ENCODE measurements around the gene TEAD2.

Gene TEAD2

DNA sequence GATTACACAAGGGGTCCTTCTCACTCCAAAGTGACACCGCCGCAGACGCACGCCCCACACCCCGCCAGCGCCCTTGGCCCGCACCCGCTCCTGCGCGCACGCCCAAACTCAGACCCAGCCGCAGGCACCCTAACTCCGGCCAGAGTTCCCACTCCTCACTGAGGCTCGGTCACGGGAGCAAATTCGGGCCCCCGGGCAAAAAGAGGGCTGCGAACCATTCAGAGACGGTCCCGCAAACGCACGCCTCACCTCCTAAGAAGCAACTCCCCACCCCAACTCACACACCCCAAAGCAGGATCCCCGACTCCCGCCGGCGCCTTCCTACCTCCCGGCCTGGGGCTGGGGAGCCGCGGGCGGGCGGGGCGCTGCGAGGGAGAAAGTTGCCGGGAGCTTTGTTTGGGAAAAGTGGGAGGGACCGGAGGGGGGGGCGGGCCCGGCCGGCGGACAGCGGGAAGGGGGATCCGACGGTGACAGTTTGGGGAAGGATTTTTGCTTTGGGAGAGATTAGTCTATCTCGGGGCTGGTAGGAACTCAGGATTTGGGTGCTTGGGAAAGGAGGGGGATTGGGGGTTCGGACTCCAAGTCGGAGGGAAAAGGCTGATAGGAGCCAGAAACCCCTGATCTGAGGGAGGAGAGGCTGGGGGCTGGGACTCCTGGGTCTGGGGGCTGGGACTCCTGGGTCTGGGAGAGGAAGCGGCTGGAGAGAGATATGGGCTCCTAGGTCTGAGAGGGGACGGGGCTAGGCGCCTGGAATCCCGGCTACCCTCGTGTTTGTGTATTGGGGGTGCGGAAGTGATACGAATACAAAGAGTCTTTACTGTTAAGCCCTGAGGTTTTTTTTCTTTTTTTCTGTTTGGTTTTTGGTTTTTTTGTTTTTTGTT lies at the start of gene TEAD2:
Gene TEAD2, minus strand, starts transcription at position 369 of the 881 bp plus-strand sequence. CDS start 2,341 bp downstream, outside the sequence.
- DNase-seq (ENCODE audit: low read depth in 2 of 3, low spot score in 1 of 3): no peak

DNA sequence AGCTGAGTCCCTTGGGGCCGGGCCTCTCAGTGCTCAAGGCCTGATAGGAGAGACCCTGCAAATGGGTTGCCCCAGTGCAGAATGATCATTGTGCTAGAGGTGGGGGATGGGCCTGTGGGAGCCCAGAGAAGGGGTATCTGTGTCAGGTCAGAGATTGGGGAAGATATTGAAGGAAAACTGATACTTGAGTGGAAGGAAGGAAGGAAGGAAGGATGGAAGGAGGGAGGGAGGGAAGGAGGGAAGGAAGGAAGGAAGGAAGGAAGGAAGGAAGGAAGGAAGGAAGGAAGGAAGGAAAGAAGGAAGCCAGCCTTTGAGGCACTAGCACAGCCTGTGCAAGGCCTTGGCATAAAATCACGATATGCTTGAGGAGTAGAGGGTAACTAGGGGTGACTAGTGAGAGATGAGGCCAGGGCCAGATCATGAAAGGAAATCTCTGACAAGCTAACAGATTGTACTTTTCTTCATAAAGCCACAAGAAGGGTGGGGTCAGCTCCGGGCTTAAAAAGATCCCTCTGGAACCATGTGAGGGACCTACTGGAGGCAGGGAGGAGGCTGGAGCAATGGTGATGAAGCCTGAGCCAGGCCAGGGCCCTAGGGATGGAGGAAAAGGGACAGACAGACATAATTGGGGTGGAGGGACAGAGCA lies 49.6 kb upstream of the TEAD2 start:
- no peak for DNase-seq (ENCODE audit: low read depth in 2 of 3, low spot score in 1 of 3)

DNA sequence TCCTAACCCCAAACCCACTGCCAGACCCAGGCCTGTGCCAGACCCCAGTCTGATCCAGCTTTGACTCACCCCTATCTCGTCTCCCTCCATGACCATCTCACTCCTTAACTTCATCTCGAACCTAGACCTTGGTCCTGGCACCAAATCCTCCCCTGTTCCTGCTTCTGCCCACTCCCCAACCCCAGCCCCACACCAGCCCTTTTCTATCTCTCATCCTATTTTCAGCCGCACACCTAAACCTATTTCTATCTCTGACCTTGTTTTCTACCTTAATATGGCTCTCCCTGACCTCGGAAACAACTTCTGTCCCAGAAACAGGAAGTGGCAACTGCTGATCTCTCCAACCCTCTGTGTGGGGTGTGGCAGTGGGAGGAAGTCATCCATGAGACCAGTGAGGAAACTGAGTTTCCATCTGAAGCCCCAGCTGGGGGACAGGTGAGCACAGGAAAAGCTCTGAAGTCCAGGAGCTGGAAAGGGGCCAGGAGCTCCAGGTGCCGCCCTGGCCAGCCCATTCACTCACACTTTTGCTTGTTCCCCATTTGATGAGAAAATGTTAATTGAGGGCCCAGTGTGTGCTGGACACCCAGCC lies 47.3 kb upstream of the TEAD2 start:
- no peak for DNase-seq (ENCODE audit: low read depth in 2 of 3, low spot score in 1 of 3)

DNA sequence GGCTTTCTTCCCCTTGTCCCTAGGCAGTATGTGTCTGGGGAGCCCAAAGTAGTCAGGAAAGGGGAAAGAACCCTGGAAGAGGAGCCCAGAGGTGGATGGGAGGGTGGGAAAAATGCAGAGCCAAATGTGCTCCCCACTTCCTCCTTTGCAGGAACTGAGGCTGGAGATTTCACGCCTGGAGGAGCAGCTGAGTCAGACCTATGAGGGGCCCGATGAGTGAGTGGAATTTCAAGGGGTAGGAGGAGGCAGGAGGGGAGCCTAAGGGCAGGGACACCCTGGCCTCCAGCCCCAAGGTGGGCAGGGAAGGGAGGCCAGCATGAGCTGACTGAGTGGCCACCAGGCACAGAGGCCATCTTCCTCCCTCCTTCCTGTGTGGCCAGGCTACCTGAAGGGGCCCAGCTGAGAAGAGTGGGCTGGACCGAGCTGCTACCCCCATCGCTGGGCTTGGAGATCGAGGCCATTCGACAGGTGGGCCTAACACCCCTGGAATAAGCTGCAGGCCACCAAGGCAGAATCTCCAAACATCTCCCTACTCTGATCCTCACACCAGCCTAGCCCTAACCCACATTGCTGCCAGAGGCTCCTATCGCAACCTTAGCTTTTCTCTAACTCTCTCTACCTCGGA lies 46.7 kb upstream of the TEAD2 start:
- DNase-seq (ENCODE audit: low read depth in 2 of 3, low spot score in 1 of 3): no peak

DNA sequence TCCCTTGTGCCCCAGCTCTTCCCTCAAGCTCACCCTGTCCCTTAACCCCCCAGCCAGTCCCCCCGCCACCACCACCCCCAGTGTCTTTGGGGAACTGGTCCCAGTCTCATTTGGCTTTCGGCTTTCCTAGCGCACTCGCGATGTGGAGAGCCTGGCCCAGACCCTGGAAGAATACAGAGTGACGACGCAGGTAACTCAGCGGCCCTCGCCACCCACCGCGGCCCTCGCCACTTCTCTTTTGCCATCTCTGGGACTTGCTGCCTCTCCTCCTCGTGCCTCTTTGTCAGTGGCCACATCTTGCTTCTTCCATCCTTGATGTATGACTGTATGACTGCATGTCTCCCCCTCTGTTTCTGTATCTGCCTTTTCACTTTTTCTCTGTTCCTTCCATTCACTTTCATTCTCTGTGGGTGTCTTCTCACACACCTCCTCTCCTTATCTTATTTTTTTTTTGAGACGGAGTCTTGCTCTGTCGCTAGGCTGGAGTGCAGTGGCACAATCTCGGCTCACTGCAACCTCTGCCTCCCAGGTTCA lies 45.3 kb upstream of the TEAD2 start:
- DNase-seq (ENCODE audit: low read depth in 2 of 3, low spot score in 1 of 3): no peak

DNA sequence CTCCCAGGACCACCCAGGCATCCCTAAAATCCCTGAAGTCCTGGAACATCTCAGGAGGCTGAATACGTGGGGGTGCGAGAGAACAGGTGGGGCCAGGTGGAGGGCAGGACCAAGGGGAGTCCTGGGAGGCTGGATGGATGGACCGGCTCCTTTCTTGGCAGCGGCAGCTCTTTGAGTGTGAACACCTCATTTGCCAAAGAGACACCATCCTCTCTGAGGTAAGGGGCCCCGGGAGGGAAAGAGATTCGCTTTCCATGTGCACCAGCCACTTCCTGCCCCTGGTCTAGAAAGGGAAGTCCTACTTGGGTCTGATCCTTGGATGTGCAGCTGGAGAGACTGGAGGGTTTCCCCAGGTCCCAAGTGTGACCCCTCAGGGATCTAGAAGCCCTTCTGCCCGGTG lies 44.9 kb upstream of the TEAD2 start:
- DNase-seq (ENCODE audit: low read depth in 2 of 3, low spot score in 1 of 3): no peak

DNA sequence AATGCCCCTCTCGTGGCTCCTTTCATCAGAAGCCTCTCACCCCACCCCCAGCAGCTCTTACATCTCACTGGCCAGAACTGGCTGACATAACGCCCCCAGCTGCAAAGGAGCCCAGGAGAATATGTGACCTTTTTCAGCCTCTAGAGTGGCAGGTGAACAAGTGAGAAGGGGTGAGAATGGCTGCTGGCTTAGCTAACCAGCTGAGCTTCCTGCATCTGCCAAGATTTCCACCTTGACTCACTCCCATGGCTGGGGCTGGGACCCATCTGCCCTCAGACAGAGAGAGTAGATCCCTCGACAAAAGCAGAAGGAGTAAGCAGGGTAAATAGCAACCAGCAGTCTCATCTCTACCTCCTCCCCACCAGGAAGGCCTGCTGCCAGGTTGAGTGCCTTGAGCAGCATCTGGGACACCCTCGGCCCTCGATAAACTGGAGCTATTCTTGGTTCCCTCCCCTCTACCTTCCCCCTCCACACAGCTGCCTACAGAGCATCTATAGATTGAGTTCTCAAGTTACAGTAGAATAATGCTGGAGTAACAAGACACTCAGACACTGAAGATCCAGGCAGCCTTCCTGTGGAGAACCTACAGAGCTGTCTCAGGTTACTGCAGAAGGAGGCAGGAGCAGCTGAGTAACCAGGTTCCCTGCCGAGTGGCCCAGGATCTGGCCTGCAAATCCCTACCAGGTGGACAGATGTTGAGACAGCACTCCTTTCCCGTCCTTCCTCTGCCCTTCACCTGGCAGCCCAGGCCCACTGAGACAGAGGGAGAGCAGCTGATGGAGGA lies 41.4 kb upstream of the TEAD2 start:
- no peak for DNase-seq (ENCODE audit: low read depth in 2 of 3, low spot score in 1 of 3)

DNA sequence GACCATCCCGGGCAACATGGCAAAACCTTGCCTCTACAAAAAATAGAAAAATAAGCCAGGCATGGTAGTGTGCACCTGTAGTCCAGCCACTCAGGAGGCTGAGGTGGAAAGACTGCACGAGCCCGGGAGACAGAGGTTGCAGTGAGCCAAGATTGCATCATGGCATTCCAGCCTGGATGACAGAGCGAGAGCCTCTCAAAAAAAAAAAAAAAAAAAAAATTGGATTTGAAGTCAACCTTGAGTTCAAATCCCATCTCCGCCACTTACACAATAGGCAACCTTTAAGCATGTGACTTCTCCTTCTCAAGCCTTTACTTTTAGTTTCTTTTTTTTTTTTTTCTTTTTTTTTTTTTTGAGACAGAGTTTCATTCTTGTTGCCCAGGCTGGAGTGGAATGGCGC lies 37.8 kb upstream of the TEAD2 start:
- DNase-seq (ENCODE audit: low read depth in 2 of 3, low spot score in 1 of 3): no peak

DNA sequence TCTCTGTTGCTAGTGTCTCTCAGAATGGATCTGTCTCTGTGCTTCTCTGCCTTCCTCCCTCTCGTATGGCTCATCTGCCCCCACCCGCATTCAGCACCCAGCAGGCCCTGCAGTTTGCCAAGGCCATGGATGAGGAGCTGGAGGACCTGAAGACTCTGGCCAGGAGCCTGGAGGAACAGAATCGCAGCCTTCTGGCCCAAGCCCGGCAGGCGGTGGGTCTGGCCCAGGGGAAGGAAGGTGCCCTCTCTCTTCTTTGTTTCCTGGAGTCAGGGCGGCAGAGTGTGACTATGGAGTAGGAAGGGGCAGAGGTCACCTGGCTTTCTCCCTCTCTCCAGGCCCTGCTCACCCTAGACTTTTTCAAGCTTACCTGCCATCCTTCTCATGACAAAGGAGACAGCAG lies 36.7 kb upstream of the TEAD2 start:
- no peak for DNase-seq (ENCODE audit: low read depth in 2 of 3, low spot score in 1 of 3)

DNA sequence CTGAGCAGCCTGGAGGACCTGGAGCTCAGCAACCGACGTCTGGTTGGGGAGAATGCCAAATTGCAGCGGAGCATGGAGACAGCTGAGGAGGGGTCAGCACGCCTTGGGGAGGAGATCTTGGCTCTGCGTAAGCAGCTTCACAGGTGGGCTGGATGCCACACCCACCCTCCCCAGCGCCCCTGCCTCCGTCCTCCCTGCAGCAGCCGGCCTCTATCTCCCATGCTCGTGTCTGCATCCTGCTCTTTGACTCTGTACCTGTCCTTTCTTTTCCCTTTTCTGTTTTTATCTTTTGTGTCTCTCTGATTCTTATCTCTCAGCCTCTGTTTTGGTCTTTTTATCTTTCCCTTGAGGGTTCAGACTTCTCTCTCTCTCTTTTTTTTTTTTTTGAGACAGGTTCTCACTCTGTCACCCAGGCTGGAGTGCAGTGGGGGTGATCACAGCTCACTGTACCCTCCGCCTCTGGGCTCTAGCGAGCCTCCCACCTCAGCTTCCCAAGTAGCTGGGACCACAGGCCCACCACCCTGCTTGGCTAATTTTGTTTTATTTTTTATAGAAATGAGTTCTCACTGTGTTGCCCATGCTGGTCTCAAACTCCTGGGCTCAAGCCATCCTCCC lies 35.9 kb upstream of the TEAD2 start:
- DNase-seq (ENCODE audit: low read depth in 2 of 3, low spot score in 1 of 3): no peak

DNA sequence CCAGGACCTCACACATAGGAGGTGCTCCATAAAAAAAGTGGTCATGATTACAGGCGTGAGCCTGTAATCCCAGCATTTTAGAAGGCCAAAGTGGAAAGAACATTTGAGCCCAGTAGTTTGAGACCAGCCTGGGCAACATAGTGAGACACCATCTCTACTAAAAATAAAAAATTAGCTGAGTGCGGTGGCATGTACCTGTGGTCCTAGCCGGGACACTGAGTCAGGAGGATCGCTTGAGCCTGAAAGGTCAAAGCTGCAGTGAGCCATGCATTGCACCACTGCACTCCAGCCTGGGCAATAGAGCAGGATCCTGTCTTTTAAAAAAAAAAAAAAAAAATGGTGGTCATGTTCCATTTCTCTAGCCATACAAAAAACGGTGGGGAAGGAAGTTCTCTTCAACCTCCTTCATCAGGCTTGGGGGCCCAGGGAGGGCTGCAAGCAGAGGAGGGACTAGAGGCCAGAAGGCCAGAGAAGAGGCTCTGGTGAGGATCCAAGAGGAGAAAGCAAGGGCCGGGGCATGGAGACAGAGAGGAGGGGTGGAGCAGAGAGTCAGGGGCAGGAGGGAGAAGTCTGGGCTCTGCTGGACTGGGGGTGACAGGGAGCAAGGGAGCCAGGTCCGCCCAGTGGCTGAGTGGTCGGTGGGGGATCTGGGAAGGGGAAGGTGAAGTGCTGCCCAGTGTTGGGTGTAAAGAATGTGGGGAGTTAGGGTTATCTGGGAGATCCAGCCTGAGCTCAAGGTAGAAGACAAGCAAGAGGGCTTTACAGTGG lies 34.7 kb upstream of the TEAD2 start:
- no peak for DNase-seq (ENCODE audit: low read depth in 2 of 3, low spot score in 1 of 3)

DNA sequence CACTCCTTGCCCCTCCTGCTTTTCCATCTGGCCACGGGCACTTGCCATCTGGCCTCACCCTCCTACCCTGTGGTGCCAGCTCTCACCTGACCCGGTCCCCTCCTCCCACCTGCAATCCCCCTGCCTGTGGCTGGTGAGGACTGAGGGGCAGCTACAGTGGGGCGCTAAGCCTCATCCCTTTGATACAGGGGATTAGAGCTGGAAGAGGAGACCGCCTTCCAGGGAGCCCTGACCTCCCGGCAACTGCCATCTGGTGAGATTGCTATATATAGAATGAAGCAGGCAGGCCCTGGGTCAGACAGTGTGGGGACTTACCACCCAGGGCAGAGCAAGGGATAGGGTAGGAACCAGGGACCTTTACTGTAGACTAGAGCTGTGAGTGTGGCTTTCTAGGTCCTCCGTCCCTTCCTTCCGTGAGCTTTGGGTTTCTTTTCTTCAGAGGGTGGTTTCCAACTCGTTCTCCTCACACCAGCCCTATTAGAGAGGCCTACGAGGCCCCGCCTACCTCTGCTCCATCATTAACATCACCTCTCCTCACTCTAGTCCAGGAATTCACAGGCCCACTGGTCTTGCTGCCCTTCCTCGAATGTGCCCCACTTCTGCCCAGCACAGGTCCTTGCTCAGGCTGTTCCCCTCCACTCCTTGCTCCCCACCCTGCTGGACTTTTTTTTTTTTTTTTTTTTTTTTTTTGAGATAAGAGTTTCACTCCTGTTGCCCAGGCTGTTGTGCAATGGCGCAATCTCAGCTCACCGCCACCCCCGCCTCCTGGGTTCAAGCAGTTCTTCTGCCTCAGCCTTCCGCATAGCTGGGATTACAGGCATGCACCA lies 33.6 kb upstream of the TEAD2 start:
- DNase-seq (ENCODE audit: low read depth in 2 of 3, low spot score in 1 of 3): no peak

DNA sequence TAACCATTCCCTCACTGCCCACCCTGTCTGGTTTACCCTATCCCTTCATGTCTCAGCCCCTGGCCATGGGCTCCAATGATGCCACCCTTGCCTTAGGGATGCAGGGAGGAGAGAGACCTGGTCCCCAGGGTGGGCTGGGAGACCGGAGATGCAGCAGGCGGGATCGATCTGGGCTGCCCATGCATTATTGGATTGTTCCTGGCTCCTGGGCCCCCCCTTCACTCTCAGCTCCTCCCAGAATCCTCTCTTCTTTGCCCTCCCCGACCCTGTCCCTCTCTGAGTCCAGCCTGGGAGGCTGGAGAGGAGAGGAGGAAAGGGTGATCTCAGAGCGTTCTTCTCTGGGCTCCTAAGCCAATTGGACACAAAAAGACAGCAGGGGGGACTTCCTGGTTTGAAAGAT lies 31.7 kb upstream of the TEAD2 start:
- no peak for DNase-seq (ENCODE audit: low read depth in 2 of 3, low spot score in 1 of 3)

DNA sequence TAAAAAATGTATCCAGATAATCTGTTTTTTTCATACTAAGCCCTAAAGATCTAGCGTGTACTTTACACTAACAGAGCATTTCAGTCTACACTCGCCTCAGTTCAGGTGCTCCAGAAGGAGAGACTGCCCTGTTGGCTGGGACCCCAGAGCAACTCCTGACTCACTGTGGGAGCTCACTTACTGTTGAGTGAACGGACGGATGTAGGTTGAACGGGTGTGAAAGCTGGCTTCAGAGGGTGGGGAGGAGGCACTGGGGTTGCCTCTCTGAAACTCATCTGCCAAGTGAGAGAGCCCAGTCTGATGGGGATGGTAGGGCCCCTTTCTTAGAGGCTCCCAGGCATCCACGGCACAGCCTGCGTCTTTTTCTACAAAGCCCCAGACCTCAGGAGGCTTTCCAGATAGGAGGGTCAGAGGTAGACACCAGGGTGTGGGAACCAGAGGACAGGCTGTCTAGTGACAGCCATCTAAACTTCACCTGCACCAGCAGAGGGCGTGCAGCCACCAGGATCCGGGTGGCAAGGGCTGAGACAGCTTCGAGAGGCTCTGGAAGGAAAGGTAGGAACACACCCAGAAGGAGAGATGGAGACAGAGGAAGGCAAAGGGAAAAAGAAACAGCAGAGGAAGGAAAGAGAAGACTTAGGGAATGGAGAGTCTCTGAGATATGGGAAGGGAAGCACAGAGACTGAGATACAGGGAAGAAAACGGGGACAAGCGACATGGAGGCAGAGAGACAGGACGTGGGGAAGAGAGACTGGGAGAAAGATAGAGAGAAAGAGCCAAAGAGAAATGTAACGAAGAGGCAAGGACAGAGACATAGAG lies 29.6 kb upstream of the TEAD2 start:
- peak; percentile 57 to 76 (median 59) for DNase-seq (ENCODE audit: low read depth in 2 of 3, low spot score in 1 of 3)

DNA sequence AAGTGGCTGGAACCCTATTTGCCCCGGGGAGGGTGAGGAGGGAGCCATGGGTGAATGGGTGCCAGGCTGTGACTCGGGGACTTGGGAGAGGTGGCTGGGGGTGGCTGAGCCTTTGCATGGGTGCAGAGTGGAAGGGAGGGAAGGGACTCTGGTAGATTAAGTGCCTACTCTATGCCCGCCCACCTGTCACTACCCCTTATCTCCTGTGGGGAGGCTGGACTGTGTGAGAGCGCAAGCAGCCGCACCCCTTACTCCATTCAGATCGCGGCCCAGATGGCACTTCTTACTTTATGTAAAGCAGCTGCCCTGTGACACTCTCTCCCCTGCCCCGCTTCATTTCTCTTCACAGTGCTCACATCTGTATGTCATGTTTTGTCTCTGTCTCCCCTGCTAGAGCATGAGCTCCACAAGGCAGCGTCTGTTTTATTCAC lies 28.7 kb upstream of the TEAD2 start:
- DNase-seq (ENCODE audit: low read depth in 2 of 3, low spot score in 1 of 3): no peak

DNA sequence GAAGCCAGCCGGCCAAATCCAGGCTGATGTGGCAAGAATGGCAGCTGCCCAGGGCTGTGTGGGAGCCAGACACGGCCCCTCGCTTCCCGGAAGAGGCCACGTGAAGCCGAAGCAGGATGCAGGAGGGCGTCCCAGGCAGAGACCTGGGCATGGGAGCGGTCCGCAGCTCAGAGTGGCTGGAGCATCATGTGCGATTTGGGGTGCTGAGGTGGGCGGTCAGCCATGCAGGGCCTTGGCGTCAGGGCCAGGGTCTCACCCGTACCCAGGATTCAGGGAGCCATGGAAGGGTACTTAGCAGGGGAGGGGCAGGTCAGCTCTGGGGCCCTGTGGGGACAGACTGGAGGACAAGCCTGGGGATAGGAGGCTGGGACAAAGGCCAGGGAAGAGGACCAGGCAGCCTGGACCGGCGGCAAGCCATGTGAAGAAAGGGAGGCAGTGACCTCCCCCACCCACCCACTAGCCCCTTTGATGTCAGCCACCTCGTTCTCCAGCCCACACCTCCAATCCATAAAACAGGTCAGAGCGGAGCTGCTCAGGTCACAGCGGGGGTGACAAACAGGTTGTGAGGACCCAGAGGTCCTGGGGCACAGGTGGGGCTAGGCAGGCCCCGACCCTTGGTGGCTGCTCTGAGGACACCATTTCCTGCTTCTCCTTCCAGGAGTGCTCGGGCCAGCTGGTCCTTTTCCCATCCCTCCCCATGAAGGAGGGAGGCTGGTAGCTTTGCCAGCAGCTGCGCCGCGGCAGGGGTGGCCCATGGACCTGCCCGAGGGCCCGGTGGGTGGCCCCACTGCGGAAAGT lies 28.1 kb upstream of the TEAD2 start:
- DNase-seq (ENCODE audit: low read depth in 2 of 3, low spot score in 1 of 3): no peak

DNA sequence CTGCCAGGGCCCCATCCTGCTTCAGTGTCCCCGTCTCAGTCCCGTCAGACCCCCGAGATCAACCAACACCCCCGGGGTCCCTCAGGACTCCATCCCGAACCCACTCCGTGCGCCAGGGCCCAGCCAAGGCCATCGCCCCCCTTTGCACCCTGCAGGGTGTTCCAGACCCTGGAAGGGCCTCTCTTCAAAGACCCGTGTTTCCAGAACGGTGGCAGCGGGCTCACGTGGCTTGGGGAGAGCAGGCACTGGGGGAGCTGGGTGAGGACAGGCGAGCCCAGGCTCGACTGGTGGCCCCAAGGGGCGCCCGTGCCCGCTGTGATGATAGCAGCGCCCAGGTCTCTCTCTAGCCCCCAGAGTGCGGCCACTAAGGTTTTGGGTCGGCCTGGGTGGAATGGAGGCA lies 27.2 kb upstream of the TEAD2 start:
- DNase-seq (ENCODE audit: low read depth in 2 of 3, low spot score in 1 of 3): no peak
